Trophoblast cell (in vitro differentiated cells and primary cell): Measurements from ENCODE around the gene ROR1.

Experiments
- DNase-seq, 2 donors: peaks; one replicate each; pipeline ENCODE4 v3.0.0-alpha.2; 2016
- H2AFZ ChIP-seq: 2 replicates; pipeline ENCODE4 v1.6.1; 2013; ENCODE audit warnings: low read length, moderate library complexity, mild to moderate bottlenecking; ENCODE audit not compliant: insufficient read depth, poor library complexity
- H2AK5ac ChIP-seq: 2 replicates; pipeline ENCODE4 v1.6.1; 2013; ENCODE audit warnings: mild to moderate bottlenecking, low read length
- H2BK120ac ChIP-seq: 2 replicates; pipeline ENCODE4 v1.6.1; 2013; ENCODE audit warnings: low read length, mild to moderate bottlenecking, moderate library complexity; ENCODE audit not compliant: insufficient read depth, poor library complexity
- H2BK12ac ChIP-seq: 2 replicates; pipeline ENCODE4 v1.6.1; 2013; ENCODE audit warnings: mild to moderate bottlenecking, low read length, moderate library complexity
- H2BK5ac ChIP-seq: 2 replicates; pipeline ENCODE4 v1.6.1; 2013; ENCODE audit warnings: low read length, low read depth, moderate library complexity, mild to moderate bottlenecking; ENCODE audit not compliant: poor library complexity
- H3K14ac ChIP-seq: 2 replicates; pipeline ENCODE4 v1.6.1; 2013; ENCODE audit warnings: mild to moderate bottlenecking, low read length
- H3K18ac ChIP-seq: 2 replicates; pipeline ENCODE4 v1.6.1; 2013; ENCODE audit warnings: mild to moderate bottlenecking, low read length
- H3K23ac ChIP-seq: 2 replicates; pipeline ENCODE4 v1.6.1; 2013; ENCODE audit warnings: low read length
- H3K27ac ChIP-seq: 2 replicates; pipeline ENCODE4 v1.5.1; 2013; ENCODE audit warnings: low read depth, mild to moderate bottlenecking, inconsistent platforms, low read length, moderate library complexity
- H3K27me3 ChIP-seq: 2 replicates; pipeline ENCODE4 v1.6.1; 2013; ENCODE audit warnings: inconsistent platforms, mild to moderate bottlenecking, low read length, moderate library complexity; ENCODE audit not compliant: insufficient read depth
- H3K36me3 ChIP-seq, 2 experiments: 1 replicate in 1 of 2; 2 replicates in 1 of 2; pipeline ENCODE4 v1.6.1; 2013; ENCODE audit warnings: low read length in 2 of 2, mild to moderate bottlenecking in 2 of 2, moderate library complexity in 1 of 2; ENCODE audit not compliant: insufficient read depth in 2 of 2, control insufficient read depth in 1 of 2
- H3K4ac ChIP-seq: 2 replicates; pipeline ENCODE4 v1.6.1; 2013; ENCODE audit warnings: low read depth, mild to moderate bottlenecking, low read length, moderate library complexity
- H3K4me1 ChIP-seq, 2 experiments: 1 replicate in 1 of 2; 2 replicates in 1 of 2; pipeline ENCODE4 v1.6.1; 2013; ENCODE audit warnings: low read length in 2 of 2, mild to moderate bottlenecking in 2 of 2, moderate library complexity in 1 of 2; ENCODE audit not compliant: insufficient read depth in 2 of 2, control insufficient read depth in 1 of 2
- H3K4me2 ChIP-seq: 2 replicates; pipeline ENCODE4 v1.6.1; 2013; ENCODE audit warnings: inconsistent platforms, mild to moderate bottlenecking, low read length, moderate library complexity
- H3K4me3 ChIP-seq: 2 replicates; pipeline ENCODE4 v1.5.1; 2013; ENCODE audit warnings: mild to moderate bottlenecking, low read depth, low read length, inconsistent platforms
- H3K79me1 ChIP-seq: one replicate; pipeline ENCODE4 v1.6.1; 2013; ENCODE audit warnings: low read length
- H3K79me2 ChIP-seq: 2 replicates; pipeline ENCODE4 v1.6.1; 2013; ENCODE audit warnings: low read length, mild to moderate bottlenecking; ENCODE audit not compliant: control insufficient read depth, insufficient read depth, poor library complexity
- H3K9ac ChIP-seq: 2 replicates; pipeline ENCODE4 v1.6.1; 2013; ENCODE audit warnings: mild to moderate bottlenecking, low read length
- H3K9me3 ChIP-seq: 2 replicates; pipeline ENCODE4 v1.6.1; 2013; ENCODE audit warnings: low read depth, mild to moderate bottlenecking, control low read depth, inconsistent platforms, low read length; ENCODE audit not compliant: insufficient read depth
- H4K12ac ChIP-seq: 2 replicates; pipeline ENCODE4 v1.6.1; 2013; ENCODE audit warnings: low read depth, mild to moderate bottlenecking, low read length, moderate library complexity
- H4K8ac ChIP-seq: 2 replicates; pipeline ENCODE4 v1.6.1; 2013; ENCODE audit warnings: low read depth, mild to moderate bottlenecking, low read length, moderate library complexity
- H4K91ac ChIP-seq: one replicate; pipeline ENCODE4 v1.6.1; 2013; ENCODE audit warnings: low read depth, mild to moderate bottlenecking, low read length, moderate library complexity
- WGBS: extraction: QIAGEN DNeasy Blood & Tissue Kit; methylation state at CpG from one replicate; pipeline ENCODE4 v1.1.7; 2013; ENCODE audit warnings: missing lambda C conversion rate; ENCODE audit not compliant: insufficient read length, insufficient coverage; ENCODE audit errors: extremely low coverage; 5-methylcytosine and 5-hydroxymethylcytosine counted together

Gene ROR1

GRCh38 chr1:63984257-63984929, 210.6 kb downstream of the ROR1 start:
- peaks cover 11 to 26% of the 10 kb centered on the region in 2 experiments for H3K4me1 ChIP-seq
- H3K18ac ChIP-seq, result no peak overlapping the region
- H4K91ac ChIP-seq, result peak overlapping the region; percentile 56
- no peak overlapping the region for H3K4me2 ChIP-seq
- H3K79me1 ChIP-seq, result peaks cover 13% of the 10 kb centered on the region
- no peak overlapping the region for H4K12ac ChIP-seq
- DNase-seq, result no peak
- no peak overlapping the region for H2BK12ac ChIP-seq
- no peak overlapping the region for H3K4me3 ChIP-seq
- H3K9me3 ChIP-seq, result no peaks in the 10 kb centered on the region
- H3K79me2 ChIP-seq, result no peaks in the 10 kb centered on the region
- H3K14ac ChIP-seq, result peak overlapping the region; percentile 20
- H4K8ac ChIP-seq, result peak overlapping the region; percentile 13
- H3K23ac ChIP-seq, result no peak overlapping the region
- H2BK5ac ChIP-seq, result no peak overlapping the region
- no peak overlapping the region for H3K4ac ChIP-seq
- no peaks in the 10 kb centered on the region for H3K27me3 ChIP-seq
- no peak overlapping the region for H2BK120ac ChIP-seq
- no peaks in the 10 kb centered on the region for H3K36me3 ChIP-seq
- no CpG with 5 or more reads among the region's 4 CpGs for WGBS
- peak overlapping the region; percentile 81 for H3K27ac ChIP-seq
- H2AK5ac ChIP-seq, result no peak overlapping the region
- H3K9ac ChIP-seq, result no peak overlapping the region
- no peak overlapping the region for H2AFZ ChIP-seq

GRCh38 chr1:63984930-63985290, 211.1 kb downstream of the ROR1 start:
- no peak overlapping the region for H3K9ac ChIP-seq
- H4K91ac ChIP-seq, result no peak overlapping the region
- WGBS, result no CpG with 5 or more reads among the region's 5 CpGs
- DNase-seq, result peak; percentile 79 to 96
- no peak overlapping the region for H4K8ac ChIP-seq
- no peak overlapping the region for H4K12ac ChIP-seq
- no peak overlapping the region for H3K4me2 ChIP-seq
- H3K4me3 ChIP-seq, result no peak overlapping the region
- no peak overlapping the region for H2BK12ac ChIP-seq
- no peaks in the 10 kb centered on the region for H3K79me2 ChIP-seq
- H2AK5ac ChIP-seq, result no peak overlapping the region
- H3K79me1 ChIP-seq, result peaks cover 13% of the 10 kb centered on the region
- peak overlapping the region; percentile 81 for H3K27ac ChIP-seq
- no peak overlapping the region for H3K23ac ChIP-seq
- H3K9me3 ChIP-seq, result no peaks in the 10 kb centered on the region
- H3K4ac ChIP-seq, result no peak overlapping the region
- H3K4me1 ChIP-seq, result peaks cover 11 to 26% of the 10 kb centered on the region in 2 experiments
- no peak overlapping the region for H3K18ac ChIP-seq
- H2BK120ac ChIP-seq, result no peak overlapping the region
- H3K27me3 ChIP-seq, result no peaks in the 10 kb centered on the region
- H2BK5ac ChIP-seq, result no peak overlapping the region
- no peak overlapping the region for H2AFZ ChIP-seq
- H3K36me3 ChIP-seq, result no peaks in the 10 kb centered on the region
- H3K14ac ChIP-seq, result no peak overlapping the region

GRCh38 chr1:63987014-63987627, 213.3 kb downstream of the ROR1 start:
- Histone ChIP-seq H3K4me2 (no peak overlapping the region), H2AFZ (no peak overlapping the region), H3K79me2 (no peaks in the 10 kb centered on the region), H4K12ac (no peak overlapping the region), H3K14ac (no peak overlapping the region), H4K91ac (no peak overlapping the region), H4K8ac (no peak overlapping the region), H2BK12ac (peak overlapping the region; percentile 75), H3K27me3 (no peaks in the 10 kb centered on the region), H3K4me1 (peaks cover 8 to 16% of the 10 kb centered on the region in 2 experiments), H3K23ac (no peak overlapping the region), H2BK120ac (no peak overlapping the region), H3K9me3 (no peaks in the 10 kb centered on the region), H3K18ac (no peak overlapping the region), H3K79me1 (peaks cover 15% of the 10 kb centered on the region), H3K4me3 (no peak overlapping the region), H3K9ac (no peak overlapping the region), H3K36me3 (no peaks in the 10 kb centered on the region), H2BK5ac (peak overlapping the region; percentile 55), H3K27ac (peak overlapping the region; percentile 39), H3K4ac (no peak overlapping the region), H2AK5ac (no peak overlapping the region)
- WGBS, result no CpG with 5 or more reads among the region's 2 CpGs
- peak; percentile 54 to 80 for DNase-seq

- no CpG with 5 or more reads among the region's 3 CpGs for WGBS
- Histone ChIP-seq H3K23ac (no peak overlapping the region), H4K91ac (no peak overlapping the region), H3K79me2 (no peaks in the 10 kb centered on the region), H3K9ac (no peak overlapping the region), H4K12ac (no peak overlapping the region), H2BK5ac (no peak overlapping the region), H3K4me2 (no peak overlapping the region), H3K36me3 (no peaks in the 10 kb centered on the region), H2AK5ac (no peak overlapping the region), H2BK120ac (no peak overlapping the region), H3K4me3 (no peak overlapping the region), H3K4ac (no peak overlapping the region), H3K27ac (peak overlapping the region; percentile 32), H3K9me3 (no peaks in the 10 kb centered on the region), H2AFZ (no peak overlapping the region), H3K14ac (no peak overlapping the region), H3K27me3 (no peaks in the 10 kb centered on the region), H3K18ac (no peak overlapping the region), H4K8ac (no peak overlapping the region), H3K79me1 (peaks cover 15% of the 10 kb centered on the region), H3K4me1 (peaks cover 8 to 16% of the 10 kb centered on the region in 2 experiments), H2BK12ac (no peak overlapping the region)
- DNase-seq, result no peak
These were observed 213.8 kb downstream of the ROR1 start for GRCh38 chr1:63987628-63988024.
